HepG2 (cell line): ENCODE measurements around the gene HDAC4. TPM values are rescaled to one million over a fixed set of nuclear protein-coding genes. Genes with fewer than 3 reads are reported as not detected.

Experiments
- ATAC-seq: fragments of 200-7000 bp; cut with Tn5 transposase; 3 replicates; pipeline ENCODE4 v1.9.1; 2020; ENCODE audit warnings: mild to moderate bottlenecking, moderate library complexity
- BruUV-seq: library from RNA; stranded (reverse); fragments of 400-500 nt; replicated peaks from 2 replicates; lab custom pipeline; 2021; lab: Mats Ljungman, UMichigan
- CTCF ChIA-PET: fragments of 300-600 bp; formaldehyde crosslinking; extraction: SDS; loops from one replicate; lab custom pipeline; 2021; ENCODE audit warnings: low total read pairs, inconsistent platforms, low intra/inter-chr PET ratio; lab: Yijun Ruan, JAX
- POLR2A ChIA-PET: fragments of 350-600 bp; sonication (Branson Sonifier 250); formaldehyde crosslinking; loops from one replicate; lab custom pipeline; 2020; ENCODE audit warnings: antibody characterized with exemption, inconsistent platforms; lab: Yijun Ruan, JAX
- DNase-seq: peaks from one replicate; pipeline ENCODE4 v3.0.0-alpha.2; 2015; ENCODE audit warnings: low spot score
- FAIRE-seq: peaks from 3 replicates; lab custom pipeline; 2011; peaks lifted over from hg19 to GRCh38; lab: Jason Lieb, UNC
- H2AFZ ChIP-seq: one replicate; pipeline ENCODE4 v1.6.1; 2011; ENCODE audit warnings: low read length, inconsistent platforms
- H3K27ac ChIP-seq: fragments of 300-600 bp; 3 replicates; pipeline ENCODE4 v1.8.0; 2011; ENCODE audit warnings: mixed run types, mild to moderate bottlenecking, mixed read lengths, low read length, inconsistent platforms; ENCODE audit not compliant: insufficient read depth; ENCODE audit errors: extremely low read length
- H3K27me3 ChIP-seq, 2 experiments: fragments of 200-600 bp in 1 of 2; 2 replicates in 1 of 2; 3 replicates in 1 of 2; pipeline versions ENCODE4 v1.6.0 to v1.8.0; 2011; ENCODE audit warnings: low read length in 2 of 2, mild to moderate bottlenecking in 2 of 2, moderate library complexity in 2 of 2, inconsistent platforms in 1 of 2; ENCODE audit not compliant: insufficient read depth in 2 of 2, control insufficient read depth in 1 of 2
- H3K36me3 ChIP-seq, 2 experiments: fragments of 200-600 bp in 1 of 2; replicated peaks in 1 of 2; 2 replicates in 1 of 2; 3 replicates in 1 of 2; pipeline versions ENCODE4 v1.5.1 to v1.8.0; 2011; ENCODE audit warnings: low read length in 2 of 2, inconsistent platforms in 1 of 2; ENCODE audit not compliant: insufficient read depth in 2 of 2, control insufficient read depth in 1 of 2
- H3K4me1 ChIP-seq: 2 replicates; pipeline ENCODE4 v1.5.1; 2012; ENCODE audit warnings: low read length, inconsistent platforms; ENCODE audit not compliant: insufficient read depth
- H3K4me2 ChIP-seq: 2 replicates; pipeline ENCODE4 v1.6.0; 2011; ENCODE audit warnings: low read depth, low read length, inconsistent platforms
- H3K4me3 ChIP-seq, 3 experiments: fragments of 200-600 bp in 1 of 3; sonication (generic), shearing (Covaris generic) in 1 of 3; replicated peaks in 1 of 3; 2 replicates each; pipeline ENCODE4 v1.5.1; 2011 to 2016; ENCODE audit warnings: low read length in 3 of 3, inconsistent platforms in 2 of 3, low read depth in 2 of 3, mild to moderate bottlenecking in 2 of 3, control low read depth in 1 of 3, mixed read lengths in 1 of 3; ENCODE audit not compliant: insufficient read depth in 1 of 3
- H3K79me2 ChIP-seq: one replicate; pipeline ENCODE4 v1.6.1; 2011; ENCODE audit warnings: low read length, inconsistent platforms; ENCODE audit not compliant: insufficient read depth
- H3K9ac ChIP-seq: 2 replicates; pipeline ENCODE4 v1.6.0; 2011; ENCODE audit warnings: mild to moderate bottlenecking, low read depth, low read length, inconsistent platforms; ENCODE audit not compliant: insufficient read depth
- H3K9me3 ChIP-seq: 2 replicates; pipeline ENCODE4 v1.5.1; 2012; ENCODE audit warnings: mild to moderate bottlenecking, low read length
- H4K20me1 ChIP-seq: 2 replicates; pipeline ENCODE4 v1.6.0; 2011; ENCODE audit warnings: inconsistent platforms, mild to moderate bottlenecking, low read length, moderate library complexity; ENCODE audit not compliant: insufficient read depth
- AHDC1 ChIP-seq: sonication (generic); formaldehyde crosslinking; IDR thresholded peaks from 2 replicates; pipeline ENCODE4 v1.5.1; 2020; ENCODE audit warnings: mild to moderate bottlenecking, missing genetic modification reagents, borderline replicate concordance
- KAT8 ChIP-seq: IDR thresholded peaks from 2 replicates; pipeline ENCODE4 v1.6.1; 2016; ENCODE audit warnings: missing genetic modification reagents, missing compliant biosample characterization
- PBX2 ChIP-seq: IDR thresholded peaks from 2 replicates; pipeline ENCODE4 v1.6.1; 2016; ENCODE audit warnings: control low read depth
- PRMT3 ChIP-seq: sonication (generic); formaldehyde crosslinking; IDR thresholded peaks from 2 replicates; pipeline ENCODE4 v1.8.1; 2022; ENCODE audit warnings: low read depth, mild to moderate bottlenecking, moderate library complexity, missing genetic modification reagents, borderline replicate concordance
- REST ChIP-seq, 2 experiments: IDR thresholded peaks; 2 replicates each; pipeline ENCODE4 v1.6.1; 2011 to 2012; ENCODE audit warnings: low read length in 2 of 2, borderline replicate concordance in 1 of 2, low read depth in 1 of 2, mild to moderate bottlenecking in 1 of 2, moderate library complexity in 1 of 2
- RFX5 ChIP-seq: IDR thresholded peaks from 2 replicates; pipeline ENCODE4 v1.6.1; 2011; ENCODE audit warnings: low read depth, low read length, improper control_type of control experiment
- ZEB1 ChIP-seq: IDR thresholded peaks from 2 replicates; pipeline ENCODE4 v1.6.1; 2012; ENCODE audit warnings: mild to moderate bottlenecking, low read depth, inconsistent platforms; ENCODE audit not compliant: insufficient replicate concordance
- ZNF788 ChIP-seq: sonication (generic); formaldehyde crosslinking; IDR thresholded peaks from 2 replicates; pipeline ENCODE4 v1.5.0; 2020; ENCODE audit warnings: mild to moderate bottlenecking, missing genetic modification reagents, borderline replicate concordance
- WGBS: methylation state at CpG from one replicate; pipeline ENCODE4 v1.1.6; 2017; ENCODE audit warnings: low lambda C conversion rate; 5-methylcytosine and 5-hydroxymethylcytosine counted together
- in situ Hi-C: cut with HindIII; loops from 2 replicates; pipeline ENCODE4 v1.10.0; 2017; ENCODE audit warnings: low pct_unique_long_range_greater_than_20kb; ENCODE audit not compliant: extremely low pct_ligation_motif_present
- intact Hi-C: fragments of 100-400 bp; cut with micrococcal nuclease; formaldehyde crosslinking; loops from one replicate; pipeline ENCODE4 v1.10.0; 2022; ENCODE audit not compliant: unreplicated experiment
- polyA plus RNA-seq, 8 experiments: library from polyadenylated mRNA; depleted of rRNA in 3 of 8; stranded (reverse) in 7 of 8; unstranded in 1 of 8; fragments of >200 nt; fragmentation: Illumina TruSeq in 4 of 8; extraction: Trizol in 4 of 8; gene quantifications; 2 replicates each; pipeline versions ENCODE4 v1.2.1 to v1.2.3, GENCODE V29; 2011 to 2016; ENCODE audit warnings: low read depth in 4 of 8, missing spikeins in 1 of 8, mixed read lengths in 1 of 8; ENCODE audit not compliant: insufficient read depth in 1 of 8
- total RNA-seq, 5 experiments: library from RNA; depleted of rRNA; stranded (reverse); fragments of >200 nt; fragmentation: Illumina TruSeq; extraction: Trizol; gene quantifications; 2 replicates each; pipeline ENCODE4 v1.2.3, GENCODE V29; 2016; ENCODE audit warnings: low read depth in 1 of 5

Gene HDAC4
- total and polyA plus RNA-seq, 2 of the 13 experiments (the other 11 are each of a cell fraction or from before 2014, with no cell fraction given): 10.1 to 11.5 TPM

- TF ChIP-seq PRMT3 (CRISPR knock-in tag) (no peak), REST (IDR thresholded peaks at IDR 0.05; ENCODE audit: borderline replicate concordance in 1 of 2, low read depth in 1 of 2, low read length in 2 of 2) (no peak), ZNF788 (CRISPR knock-in tag) (no peak)
Measured at GRCh38 chr2:239339241-239339640, 61.6 kb downstream of the HDAC4 start (continued).

GRCh38 chr2:239337877-239338484, 62.8 kb downstream of the HDAC4 start:
- no TSS peak for BruUV-seq
- Histone ChIP-seq H3K27me3 (no peaks in the 10 kb centered on the region), H3K36me3 (peaks cover 0 to 4% of the 10 kb centered on the region in 2 experiments; a peak in 2 of 5 replicates), H3K9ac (no peak overlapping the region), H4K20me1 (peaks cover 38% of the 10 kb centered on the region; the same call in 1 of the 2 replicates), H3K4me2 (no peak overlapping the region), H2AFZ (no peak overlapping the region), H3K79me2 (peaks cover 46% of the 10 kb centered on the region), H3K27ac (no peak overlapping the region), H3K9me3 (no peaks in the 10 kb centered on the region), H3K4me1 (peaks cover 11% of the 10 kb centered on the region), H3K4me3 (no peak overlapping the region)
- ATAC-seq: no peak
- intact Hi-C loops (no loop called here), in situ Hi-C loops (no loop called here)
- ChIA-PET POLR2A (no interaction called here), CTCF (no interaction called here)
- no peak for FAIRE-seq
- WGBS: 91% methylated on average over 15 of the region's 15 CpGs
- no peak for DNase-seq
- TF ChIP-seq KAT8 (CRISPR knock-in tag) (no peak), PBX2 (CRISPR knock-in tag) (no peak), ZEB1 (no peak), RFX5 (no peak), AHDC1 (CRISPR knock-in tag) (no peak)
